KOPT-K1 (cell line): ENCODE data around the gene FAR1.
"Not testable (repeated sequence)": the region's sequence is repeated elsewhere in the genome, so short reads cannot be mapped to it uniquely, and the experiment has no call there.

Experiments
- H3K27ac ChIP-seq: fragments of 200-600 bp; sonication (generic); 2 replicates; pipeline ENCODE4 v1.5.1; 2016; ENCODE audit warnings: antibody characterized with exemption, mild to moderate bottlenecking, low read depth, low read length; ENCODE audit not compliant: poor library complexity, severe bottlenecking
- H3K36me3 ChIP-seq: fragments of 200-600 bp; sonication (generic); 2 replicates; pipeline ENCODE4 v1.5.1; 2017; ENCODE audit warnings: antibody characterized with exemption, mild to moderate bottlenecking, low read length, moderate library complexity; ENCODE audit not compliant: insufficient read depth
- H3K9me3 ChIP-seq: fragments of 200-600 bp; sonication (generic); 2 replicates; pipeline ENCODE4 v1.5.1; 2017; ENCODE audit warnings: antibody characterized with exemption, low read length, mild to moderate bottlenecking; ENCODE audit not compliant: insufficient read depth, poor library complexity, severe bottlenecking

The FAR1 gene

DNA sequence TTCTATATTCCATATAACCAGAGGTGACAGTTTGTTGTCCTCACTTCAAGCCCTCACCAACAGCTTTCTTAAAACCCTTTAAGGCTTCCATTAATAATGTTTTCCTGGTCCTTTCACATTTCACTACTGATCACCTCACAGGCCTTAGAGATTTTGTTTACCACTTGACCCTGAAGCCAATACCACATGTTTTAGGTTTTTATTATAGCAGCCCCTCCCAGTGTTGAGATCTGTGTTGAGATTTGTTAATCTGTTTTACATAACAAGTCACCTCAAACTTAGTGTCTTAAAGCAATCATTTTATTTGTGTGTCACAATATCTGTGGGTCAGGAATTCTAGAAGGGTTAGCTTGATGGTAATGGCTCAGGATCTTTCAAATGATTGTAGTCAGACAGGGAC, 49.9 kb downstream of the FAR1 start:
- Histone ChIP-seq H3K9me3 (no peaks in the 10 kb centered on the region), H3K36me3 (peaks cover 84% of the 10 kb centered on the region), H3K27ac (no peak overlapping the region)

DNA sequence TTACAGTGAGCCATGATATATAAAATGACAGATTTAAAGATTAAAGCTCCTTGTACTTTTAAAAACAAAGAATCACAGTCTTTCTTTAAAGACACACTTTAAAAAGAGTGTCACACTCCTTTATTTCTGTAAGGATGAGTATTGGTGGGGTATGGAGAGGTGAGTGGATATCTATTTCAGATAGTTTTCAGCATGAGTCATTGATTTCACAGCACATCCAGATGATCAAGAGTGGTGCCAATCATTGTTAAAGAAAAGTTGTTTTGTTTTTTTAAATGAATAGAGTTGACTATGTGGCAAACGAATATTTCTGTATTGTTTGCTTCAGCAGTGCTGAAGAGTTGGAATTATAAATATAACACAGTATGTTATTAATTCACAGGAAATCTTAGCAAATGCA, 52.5 kb downstream of the FAR1 start:
- Histone ChIP-seq H3K27ac (no peak overlapping the region), H3K36me3 (peaks cover 72% of the 10 kb centered on the region), H3K9me3 (no peaks in the 10 kb centered on the region)

DNA sequence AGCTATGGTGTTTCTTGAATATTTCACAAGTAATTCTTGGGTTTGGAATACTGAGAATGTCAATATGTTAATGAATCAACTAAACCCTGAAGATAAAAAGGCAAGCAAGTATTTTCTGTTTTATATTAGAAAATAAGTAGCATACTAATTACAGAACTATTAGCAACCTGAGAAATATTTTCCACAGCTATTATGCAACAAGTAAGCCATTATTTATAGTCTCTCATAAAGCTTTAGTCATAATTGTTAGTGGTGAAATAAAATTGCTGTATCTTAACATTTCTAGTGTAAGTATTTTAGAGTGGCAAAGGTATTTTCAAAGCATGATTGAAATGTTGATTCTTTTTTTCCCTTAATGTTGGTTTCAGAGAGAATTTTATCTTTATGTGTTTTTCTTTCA, 53.3 kb downstream of the FAR1 start:
- Histone ChIP-seq H3K27ac (no peak overlapping the region), H3K36me3 (peaks cover 74% of the 10 kb centered on the region), H3K9me3 (no peaks in the 10 kb centered on the region)

DNA sequence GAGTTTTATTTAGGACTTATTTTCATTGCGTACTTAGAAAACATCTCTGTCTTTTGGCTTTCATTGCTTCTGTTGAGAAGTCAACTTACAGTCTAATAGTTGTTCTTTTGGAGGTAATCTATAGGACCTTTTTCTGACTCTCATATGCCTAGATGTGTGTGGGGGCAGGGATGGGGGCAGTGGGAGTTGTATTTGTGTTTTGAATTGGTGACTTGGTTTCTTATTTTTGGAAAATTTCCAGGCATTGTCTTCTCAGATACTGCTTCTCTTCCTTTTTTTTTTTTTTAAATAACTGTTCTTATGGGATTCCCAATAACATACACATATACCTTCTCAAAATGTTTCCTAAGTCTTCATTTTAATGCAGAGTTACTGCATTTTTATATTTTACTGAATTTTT, 58.0 kb downstream of the FAR1 start:
- Histone ChIP-seq H3K27ac (no peak overlapping the region), H3K36me3 (peaks cover 84% of the 10 kb centered on the region), H3K9me3 (no peaks in the 10 kb centered on the region)

DNA sequence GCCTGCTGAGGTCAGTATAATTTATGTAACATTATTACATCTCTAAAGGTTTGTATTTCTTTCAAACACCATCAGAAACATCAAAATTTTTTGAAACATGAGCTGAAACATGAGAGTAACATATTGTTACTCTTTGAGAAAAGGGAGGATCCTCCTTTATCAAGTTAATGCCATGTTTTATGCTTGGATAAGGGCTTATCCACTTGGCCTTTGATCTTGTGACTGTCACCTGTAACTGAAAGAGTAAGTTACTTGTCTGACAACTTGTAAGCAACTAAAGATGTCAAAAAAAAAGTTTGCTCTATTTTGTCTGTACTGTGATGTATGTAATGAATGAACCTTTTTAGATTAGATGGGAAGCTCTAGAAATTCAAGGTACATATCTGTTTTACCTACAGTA, 59.6 kb downstream of the FAR1 start:
- Histone ChIP-seq H3K36me3 (peaks cover 73% of the 10 kb centered on the region), H3K27ac (no peak overlapping the region), H3K9me3 (no peaks in the 10 kb centered on the region)

DNA sequence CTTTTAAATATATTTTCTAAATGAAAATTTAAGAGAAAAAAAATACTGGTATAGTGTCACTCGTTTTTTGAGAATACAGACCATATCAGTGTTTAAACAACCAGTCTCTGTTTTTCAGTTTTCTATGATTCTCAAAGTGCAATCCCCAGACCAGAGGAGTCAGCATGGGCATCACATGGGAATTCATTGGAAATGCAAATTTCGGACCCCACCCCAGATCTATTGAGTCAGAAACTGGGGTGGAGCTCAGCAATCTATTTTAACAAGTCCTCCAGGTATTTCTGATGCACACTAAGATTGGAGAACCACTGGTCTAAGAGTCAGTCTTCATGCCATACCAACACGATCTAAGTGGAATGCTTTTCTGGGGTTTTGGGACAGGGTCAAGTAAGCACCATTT, 66.1 kb downstream of the FAR1 start:
- peaks cover 21% of the 10 kb centered on the region for H3K36me3 ChIP-seq
- no peak overlapping the region for H3K27ac ChIP-seq
- no peaks in the 10 kb centered on the region for H3K9me3 ChIP-seq

DNA sequence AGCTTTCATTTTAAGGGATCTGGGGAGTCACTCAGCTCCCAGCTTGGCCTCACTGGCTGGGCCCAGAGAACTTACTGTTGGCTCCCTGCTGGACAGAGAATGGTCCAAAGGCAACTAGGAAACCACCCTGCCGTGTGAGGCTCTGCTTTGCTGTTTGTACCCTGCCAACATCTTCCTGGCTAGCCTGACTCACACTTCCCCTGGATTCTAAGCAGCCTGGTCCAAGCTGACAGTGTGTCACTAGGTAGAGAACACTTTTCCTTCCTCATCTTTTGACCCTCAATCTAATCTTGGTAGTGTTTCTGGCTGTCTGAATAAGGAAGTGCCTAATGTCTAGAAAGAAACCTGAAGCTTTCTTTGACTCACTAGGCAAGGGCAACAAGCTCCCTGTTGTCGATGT, 76.7 kb downstream of the FAR1 start:
- H3K9me3 ChIP-seq = no peaks in the 10 kb centered on the region
- no peaks in the 10 kb centered on the region for H3K36me3 ChIP-seq
- no peak overlapping the region for H3K27ac ChIP-seq

DNA sequence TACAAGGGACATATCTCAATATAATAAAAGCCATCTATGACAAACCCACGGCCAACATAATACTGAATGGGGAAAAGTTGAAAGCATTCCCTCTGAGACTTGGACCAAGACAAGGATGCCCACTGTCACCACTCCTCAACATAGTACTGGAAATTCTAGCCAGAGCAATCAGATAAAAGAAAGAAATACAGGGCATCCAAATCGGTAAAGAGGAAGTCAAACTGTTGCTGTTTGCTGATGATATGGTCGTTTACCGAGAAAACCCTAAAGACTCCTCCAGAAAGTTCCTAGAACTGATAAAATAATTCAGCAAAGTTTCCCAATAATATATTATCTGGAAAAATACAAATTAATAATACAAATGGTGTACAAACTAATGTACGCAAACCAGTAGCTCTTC, 84.8 kb downstream of the FAR1 start:
- not testable (repeated sequence) for H3K9me3 ChIP-seq, H3K36me3 ChIP-seq, H3K27ac ChIP-seq

DNA sequence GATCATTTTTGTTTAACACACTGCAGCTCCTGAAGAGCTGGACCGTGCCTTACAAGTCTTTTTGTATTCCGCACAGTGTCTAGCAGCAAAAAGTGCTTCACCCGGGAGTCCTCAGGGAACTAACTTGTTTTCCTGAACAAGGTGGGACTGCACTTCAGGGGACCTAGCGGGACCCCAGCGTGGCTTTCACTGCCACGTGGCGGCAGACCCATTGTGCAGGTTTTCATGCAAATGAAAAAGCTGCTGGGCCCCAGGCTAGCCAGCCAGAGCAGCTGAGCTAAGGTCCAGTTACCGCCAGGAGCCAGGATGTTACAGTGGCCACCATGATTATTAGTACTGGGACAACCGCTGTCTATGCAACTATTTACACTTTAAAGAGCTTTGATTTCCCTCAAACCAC, 90.6 kb downstream of the FAR1 start:
- Histone ChIP-seq H3K27ac (no peak overlapping the region), H3K36me3 (no peaks in the 10 kb centered on the region), H3K9me3 (no peaks in the 10 kb centered on the region)

DNA sequence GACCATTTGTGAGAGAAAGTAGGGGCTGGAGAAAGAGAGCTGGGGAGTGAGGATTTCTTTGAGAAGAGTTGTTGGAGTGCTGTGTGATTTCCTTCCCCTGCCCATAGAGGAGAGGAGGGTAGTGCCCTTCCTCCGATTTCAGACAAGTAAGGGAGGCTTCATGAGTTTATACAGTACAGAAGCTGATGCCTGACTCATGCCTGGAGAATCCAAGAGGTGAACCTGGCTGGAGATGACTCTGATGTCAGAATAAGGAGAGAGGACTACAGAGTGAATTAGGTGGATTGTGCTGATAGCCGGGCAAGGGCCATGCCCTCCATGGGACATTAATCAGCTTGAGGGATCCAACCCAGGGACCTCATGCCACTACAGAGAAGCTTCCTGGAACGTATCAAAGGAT, 91.6 kb downstream of the FAR1 start:
- Histone ChIP-seq H3K27ac (no peak overlapping the region), H3K9me3 (no peaks in the 10 kb centered on the region), H3K36me3 (no peaks in the 10 kb centered on the region)

DNA sequence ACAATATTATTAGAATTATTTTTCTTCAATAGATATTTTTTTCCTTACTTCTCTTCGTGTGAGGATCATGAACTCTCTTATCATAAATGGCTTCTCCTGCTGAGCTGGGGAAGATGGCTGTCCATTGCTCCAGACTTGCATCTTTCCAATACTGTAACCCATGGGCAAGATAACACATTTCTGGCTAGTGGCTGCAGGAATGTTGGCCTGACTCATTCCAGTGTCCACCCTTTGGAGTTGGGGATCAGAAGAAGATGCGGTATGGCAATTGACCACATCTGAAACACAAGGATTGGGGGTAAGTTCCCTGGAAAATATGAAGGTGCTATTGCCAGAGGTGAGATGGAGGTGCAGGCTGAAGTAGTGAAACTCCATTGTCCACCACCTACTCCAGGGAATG, 92.8 kb downstream of the FAR1 start:
- Histone ChIP-seq H3K27ac (no peak overlapping the region), H3K36me3 (no peaks in the 10 kb centered on the region), H3K9me3 (no peaks in the 10 kb centered on the region)

DNA sequence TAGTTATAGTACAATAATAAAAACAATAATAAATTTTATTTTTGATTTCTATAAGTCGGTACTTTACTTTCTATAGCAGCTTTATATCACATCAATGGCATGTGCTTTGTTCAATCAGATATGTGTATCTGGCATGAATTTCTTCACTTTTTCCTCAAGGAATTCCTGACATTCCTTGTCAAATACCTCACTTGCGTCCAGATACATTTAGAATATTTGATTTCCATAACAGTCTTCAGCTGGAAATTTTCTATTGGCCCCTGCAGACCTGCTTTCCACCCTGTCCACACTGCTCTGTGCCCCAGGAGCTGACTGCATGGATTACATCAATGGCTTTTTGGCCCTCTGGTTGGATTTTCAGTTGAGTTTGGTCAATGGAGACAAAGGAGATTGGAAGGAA, 93.2 kb downstream of the FAR1 start:
- Histone ChIP-seq H3K36me3 (no peaks in the 10 kb centered on the region), H3K27ac (no peak overlapping the region), H3K9me3 (no peaks in the 10 kb centered on the region)

DNA sequence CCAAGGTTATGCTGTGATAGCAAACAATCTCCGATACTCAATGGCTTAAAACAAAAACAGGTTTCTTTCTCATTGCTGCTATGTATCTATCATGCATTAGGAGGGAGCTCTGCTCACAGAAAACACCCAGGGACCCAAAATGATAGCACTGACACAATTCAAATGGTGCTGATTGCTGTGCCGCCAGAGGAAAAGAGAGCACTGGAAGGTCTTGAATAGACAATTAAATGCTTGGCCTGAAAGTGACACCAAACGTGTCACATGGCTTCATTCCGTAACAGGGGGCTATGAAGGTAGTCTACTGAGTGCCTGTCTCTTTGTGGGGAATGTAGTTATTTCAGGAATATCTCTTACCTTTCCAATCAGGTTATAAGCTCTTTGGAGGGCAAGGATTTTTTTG, 94.2 kb downstream of the FAR1 start:
- H3K27ac ChIP-seq = no peak overlapping the region
- no peaks in the 10 kb centered on the region for H3K36me3 ChIP-seq
- no peaks in the 10 kb centered on the region for H3K9me3 ChIP-seq

DNA sequence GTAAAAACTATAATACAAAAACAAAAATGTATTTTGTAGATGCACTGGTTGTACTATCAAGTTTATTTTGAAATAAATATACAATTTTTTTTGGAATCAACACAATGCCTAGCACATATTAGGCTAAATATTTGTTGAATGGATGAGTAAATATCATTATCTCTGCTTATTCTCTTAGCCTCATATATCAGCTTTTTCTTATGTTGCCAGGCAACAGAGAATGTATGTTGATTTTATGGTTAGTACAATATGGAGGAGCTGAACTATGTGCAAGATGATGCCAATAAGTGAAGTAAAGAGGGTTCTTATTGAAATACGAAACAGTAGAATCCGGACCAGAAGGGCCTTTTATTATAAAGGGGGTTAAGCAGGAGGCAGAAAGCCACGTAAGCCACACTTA, 94.9 kb downstream of the FAR1 start:
- no peaks in the 10 kb centered on the region for H3K9me3 ChIP-seq
- H3K27ac ChIP-seq = no peak overlapping the region
- H3K36me3 ChIP-seq = no peaks in the 10 kb centered on the region

DNA sequence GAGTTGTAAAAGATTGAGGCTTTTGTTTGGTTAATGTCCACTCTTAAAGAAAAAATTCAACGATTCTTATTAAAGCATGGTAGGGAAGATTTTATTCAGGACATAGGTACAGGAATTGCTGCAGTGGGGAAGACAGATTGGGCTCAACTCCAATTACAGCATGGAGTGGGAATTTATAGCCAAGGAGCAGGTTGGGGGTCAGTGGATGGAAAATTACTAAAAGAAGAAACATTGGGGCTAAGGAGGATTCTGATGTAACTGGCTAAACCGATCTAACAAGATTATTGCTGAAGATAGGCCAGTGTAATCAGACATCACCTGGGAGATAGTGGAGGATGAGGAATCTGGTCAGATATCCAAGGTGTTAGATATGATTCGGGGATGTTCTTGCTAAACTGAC, 97.4 kb downstream of the FAR1 start:
- H3K36me3 ChIP-seq = no peaks in the 10 kb centered on the region
- H3K9me3 ChIP-seq = no peaks in the 10 kb centered on the region
- H3K27ac ChIP-seq = no peak overlapping the region

DNA sequence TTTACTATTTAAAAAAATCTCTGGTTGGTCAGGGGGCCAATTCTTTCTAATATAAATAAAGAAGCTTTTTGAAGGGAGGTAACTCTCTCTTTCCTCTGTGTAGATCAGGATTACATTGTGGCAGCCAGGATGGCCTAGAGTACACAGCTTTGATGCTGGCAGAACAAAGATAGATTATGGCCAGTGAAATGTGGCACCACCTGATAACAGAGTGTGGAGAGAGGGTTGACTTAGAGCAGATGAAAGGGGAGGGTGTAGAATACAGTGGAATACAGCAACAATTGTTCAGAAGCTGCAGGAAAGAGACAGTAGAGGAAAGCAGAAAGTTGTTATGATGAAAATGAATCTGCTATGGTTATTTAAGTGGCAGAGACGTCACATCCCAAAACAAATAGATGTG, 99.0 kb downstream of the FAR1 start:
- Histone ChIP-seq H3K27ac (no peak overlapping the region), H3K9me3 (no peaks in the 10 kb centered on the region), H3K36me3 (no peaks in the 10 kb centered on the region)

DNA sequence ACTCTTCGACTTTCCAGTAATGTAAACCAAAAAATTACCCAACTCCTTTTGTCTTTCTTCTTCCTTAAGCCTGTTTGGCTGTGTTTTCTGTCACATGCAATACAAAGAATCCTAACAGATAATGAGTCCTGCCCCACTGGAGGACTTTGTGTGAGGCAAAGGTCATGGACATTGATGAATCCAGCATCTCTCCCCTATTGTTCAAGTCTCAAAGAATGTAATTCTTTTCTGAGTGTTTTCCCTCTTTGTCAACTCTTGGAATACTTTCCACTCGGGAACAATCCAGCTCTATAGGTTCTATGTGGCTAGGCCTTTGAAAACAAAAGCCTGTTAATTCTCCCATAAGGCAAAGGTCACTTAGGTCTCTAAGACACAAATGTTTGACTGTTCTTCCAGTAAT, 100.7 kb downstream of the FAR1 start:
- H3K27ac ChIP-seq = no peak overlapping the region
- no peaks in the 10 kb centered on the region for H3K9me3 ChIP-seq
- H3K36me3 ChIP-seq = no peaks in the 10 kb centered on the region
